ENCODE results near the gene MAP2K1. TPM values are rescaled to one million over a fixed set of nuclear protein-coding genes. Genes with fewer than 3 reads are reported as not detected.
A peak's percentile ranks its signal among the peaks of the same experiment; 100 is the strongest.
"Not testable (repeated sequence)": the region's sequence is repeated elsewhere in the genome, so short reads cannot be mapped to it uniquely, and the experiment has no call there.

The MAP2K1 gene
- total RNA-seq = 82.5 and 86.6 TPM in 2 replicates

- peak within 1 kb of the TSS; percentile 99 for H3K27ac Mint-ChIP-seq
- H3K9me3 Mint-ChIP-seq = no peaks in the 10 kb centered on the region
- peaks cover 14% of the 10 kb centered on the region for H3K36me3 Mint-ChIP-seq (ENCODE audit: low read depth)
- intact Hi-C loops (cut with micrococcal nuclease) = loop anchor here (1.0 to 5.0 kb wide), 9 partner anchors 16 to 1338 kb away; partner anchors contain the start of genes DENND4A, DIS3L, SNAPC5 and TIPIN
- peak within 1 kb of the TSS; percentile 99 for H3K4me3 Mint-ChIP-seq
- H3K4me1 Mint-ChIP-seq (ENCODE audit: low read depth) = peaks cover 52% of the 10 kb centered on the region
- DNase-seq (ENCODE audit: low spot score) = peak; percentile 98
- H3K27me3 Mint-ChIP-seq (ENCODE audit: insufficient read depth) = no peaks in the 10 kb centered on the region
Observed at GRCh38 chr15:66386204-66387123, at the start of gene MAP2K1. Gene MAP2K1 (plus strand): TSS chr15:66386912. CDS start chr15:66387348, 436 bp downstream.

GRCh38 chr15:66348530-66348929 lies 38.2 kb upstream of the MAP2K1 start:
- H3K4me3 Mint-ChIP-seq; H3K27ac Mint-ChIP-seq; DNase-seq (ENCODE audit: low spot score); intact Hi-C loops (cut with micrococcal nuclease); H3K4me1 Mint-ChIP-seq (ENCODE audit: low read depth); H3K27me3 Mint-ChIP-seq (ENCODE audit: insufficient read depth); H3K9me3 Mint-ChIP-seq: not testable (repeated sequence)
- H3K36me3 Mint-ChIP-seq (ENCODE audit: low read depth) = peaks cover 30% of the 10 kb centered on the region

DNA sequence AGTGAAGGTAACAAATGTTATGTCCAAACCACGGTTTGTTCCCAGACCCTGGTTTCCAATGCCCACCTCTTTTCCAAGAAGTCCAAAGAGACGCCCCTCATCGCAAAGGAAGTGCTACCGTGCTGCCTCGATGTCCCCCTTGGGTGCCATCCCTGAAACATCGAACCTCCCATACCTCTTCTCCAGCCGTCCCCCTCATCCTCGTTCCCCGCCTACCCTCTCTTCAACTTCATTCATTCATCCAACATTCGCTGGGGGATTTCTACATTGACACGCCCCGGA lies 30.7 kb upstream of the MAP2K1 start:
- Mint-ChIP-seq H3K4me3 (peak overlapping the region; percentile 96), H3K27ac (peak overlapping the region; percentile 97), H3K9me3 (no peaks in the 10 kb centered on the region), H3K27me3 (ENCODE audit: insufficient read depth) (no peaks in the 10 kb centered on the region), H3K36me3 (ENCODE audit: low read depth) (peaks cover 13% of the 10 kb centered on the region), H3K4me1 (ENCODE audit: low read depth) (peaks cover 35% of the 10 kb centered on the region)
- DNase-seq (ENCODE audit: low spot score) = no peak
- intact Hi-C loops (cut with micrococcal nuclease) = loop anchor here (1.0 to 2.0 kb wide), 9 partner anchors 14 to 1052 kb away; partner anchors contain the start of genes DENND4A, DIS3L, DPP8 and MAP2K1

- peaks cover 13% of the 10 kb centered on the region for H3K36me3 Mint-ChIP-seq (ENCODE audit: low read depth)
- H3K4me1 Mint-ChIP-seq (ENCODE audit: low read depth) = peaks cover 35% of the 10 kb centered on the region
- H3K27ac Mint-ChIP-seq = peak within 1 kb of the TSS; percentile 97
- intact Hi-C loops (cut with micrococcal nuclease) = loop anchor here (1.0 to 2.0 kb wide), 9 partner anchors 14 to 1052 kb away; partner anchors contain the start of genes DENND4A, DIS3L, DPP8 and MAP2K1
- H3K27me3 Mint-ChIP-seq (ENCODE audit: insufficient read depth) = no peaks in the 10 kb centered on the region
- DNase-seq (ENCODE audit: low spot score) = peak; percentile 96
- H3K9me3 Mint-ChIP-seq = no peaks in the 10 kb centered on the region
- H3K4me3 Mint-ChIP-seq = peak within 1 kb of the TSS; percentile 96
Observed at GRCh38 chr15:66356359-66357236, 30.1 kb upstream of the MAP2K1 start, which contains the start of gene TIPIN. Gene TIPIN (minus strand): TSS chr15:66356685. CDS start chr15:66352947, 3,738 bp downstream.

DNA sequence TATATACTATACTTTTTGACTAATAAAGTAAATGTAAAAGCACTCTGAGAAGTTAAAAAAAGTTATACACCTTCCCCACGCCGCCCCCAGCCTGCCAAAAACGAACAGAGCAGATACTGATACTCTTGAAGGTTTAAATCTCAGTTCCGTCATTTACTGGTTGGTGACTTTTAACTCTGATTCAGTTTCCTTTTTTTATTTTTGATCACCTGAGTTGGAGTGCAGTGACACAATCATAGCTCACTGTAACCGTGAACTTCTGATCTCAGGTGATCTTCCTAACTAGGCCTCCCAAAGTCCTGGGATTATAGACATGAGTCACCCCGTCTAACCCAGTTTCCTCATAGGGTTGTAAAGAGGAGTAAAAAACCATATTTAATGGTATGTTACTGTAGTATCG lies 27.0 kb upstream of the MAP2K1 start:
- H3K4me1 Mint-ChIP-seq (ENCODE audit: low read depth) = peaks cover 19% of the 10 kb centered on the region
- H3K27me3 Mint-ChIP-seq (ENCODE audit: insufficient read depth) = no peaks in the 10 kb centered on the region
- peaks cover 2% of the 10 kb centered on the region for H3K36me3 Mint-ChIP-seq (ENCODE audit: low read depth)
- H3K4me3 Mint-ChIP-seq = no peak overlapping the region
- no peaks in the 10 kb centered on the region for H3K9me3 Mint-ChIP-seq
- H3K27ac Mint-ChIP-seq = no peak overlapping the region
- intact Hi-C loops (cut with micrococcal nuclease) = no loop called here
- DNase-seq (ENCODE audit: low spot score) = no peak

- H3K27ac Mint-ChIP-seq; DNase-seq (ENCODE audit: low spot score); H3K4me1 Mint-ChIP-seq (ENCODE audit: low read depth); H3K9me3 Mint-ChIP-seq; H3K4me3 Mint-ChIP-seq; H3K27me3 Mint-ChIP-seq (ENCODE audit: insufficient read depth); intact Hi-C loops (cut with micrococcal nuclease); H3K36me3 Mint-ChIP-seq (ENCODE audit: low read depth): not testable (repeated sequence)
Observed at GRCh38 chr15:66361745-66362460, 24.8 kb upstream of the MAP2K1 start.

- no peaks in the 10 kb centered on the region for H3K9me3 Mint-ChIP-seq
- no peak for DNase-seq (ENCODE audit: low spot score)
Observed at GRCh38 chr15:66362776-66363175, 23.9 kb upstream of the MAP2K1 start.

DNA sequence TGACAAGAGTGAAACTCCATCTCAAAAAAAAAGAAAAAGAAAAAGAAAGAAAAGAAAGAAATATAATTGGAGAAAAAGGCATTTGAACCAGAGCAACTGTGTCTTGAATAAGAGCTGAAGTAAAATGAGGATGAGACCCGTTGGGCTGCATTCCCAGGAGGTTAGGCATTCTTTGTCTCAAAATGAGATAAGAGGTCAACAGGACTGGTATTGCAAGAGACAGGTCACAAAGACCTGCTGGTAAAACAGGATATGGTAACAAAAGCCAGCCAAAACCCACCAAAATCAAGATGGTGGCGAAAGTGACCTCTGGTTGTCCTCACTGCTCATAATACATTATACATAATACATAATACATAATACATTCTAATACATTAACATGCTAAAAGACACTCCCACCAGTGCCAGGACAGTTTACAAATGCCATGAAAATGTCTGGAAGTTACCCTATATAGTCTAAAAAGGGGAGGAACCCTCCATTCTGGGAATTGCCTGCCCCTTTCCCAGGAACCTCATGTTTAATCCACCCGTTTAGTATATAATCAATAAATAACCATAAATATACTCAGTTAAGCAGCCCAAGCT lies 21.7 kb upstream of the MAP2K1 start:
- no peak overlapping the region for H3K27ac Mint-ChIP-seq
- intact Hi-C loops (cut with micrococcal nuclease) = no loop called here
- no peak overlapping the region for H3K4me3 Mint-ChIP-seq
- DNase-seq (ENCODE audit: low spot score) = no peak
- H3K36me3 Mint-ChIP-seq (ENCODE audit: low read depth) = no peaks in the 10 kb centered on the region
- peaks cover 8% of the 10 kb centered on the region for H3K4me1 Mint-ChIP-seq (ENCODE audit: low read depth)
- H3K9me3 Mint-ChIP-seq = no peaks in the 10 kb centered on the region
- H3K27me3 Mint-ChIP-seq (ENCODE audit: insufficient read depth) = no peaks in the 10 kb centered on the region

More at GRCh38 chr15:66362776-66363175, 23.9 kb upstream of the MAP2K1 start:
- Mint-ChIP-seq H3K27ac (no peak overlapping the region), H3K27me3 (ENCODE audit: insufficient read depth) (no peaks in the 10 kb centered on the region), H3K4me3 (no peak overlapping the region), H3K36me3 (ENCODE audit: low read depth) (no peaks in the 10 kb centered on the region), H3K4me1 (ENCODE audit: low read depth) (no peaks in the 10 kb centered on the region)
- intact Hi-C loops (cut with micrococcal nuclease) = no loop called here

GRCh38 chr15:66369773-66370651 lies 16.7 kb upstream of the MAP2K1 start:
- H3K9me3 Mint-ChIP-seq = peaks cover 3% of the 10 kb centered on the region
- H3K27me3 Mint-ChIP-seq (ENCODE audit: insufficient read depth) = no peaks in the 10 kb centered on the region
- peak; percentile 34 for DNase-seq (ENCODE audit: low spot score)

DNA sequence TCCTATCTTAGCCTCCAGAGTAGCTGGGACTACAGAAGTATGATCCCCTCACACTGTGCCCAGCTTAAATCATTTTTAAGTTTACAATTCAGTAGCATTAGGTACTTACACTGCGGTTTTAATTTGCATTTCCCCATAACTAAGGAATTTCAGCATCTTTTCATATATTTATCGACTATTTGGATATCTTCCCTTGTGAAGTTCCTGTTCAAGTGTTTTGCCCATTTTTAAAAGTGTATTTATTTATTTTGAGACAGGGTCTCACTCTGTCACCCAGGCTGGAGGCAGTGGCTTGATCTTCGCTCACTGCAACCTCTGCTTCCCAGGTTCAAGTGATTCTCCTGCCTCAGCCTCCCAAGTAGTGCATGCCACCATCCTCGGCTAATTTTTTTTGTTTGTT lies 12.5 kb upstream of the MAP2K1 start:
- H3K27me3 Mint-ChIP-seq (ENCODE audit: insufficient read depth) = no peaks in the 10 kb centered on the region
- H3K4me1 Mint-ChIP-seq (ENCODE audit: low read depth) = peaks cover 24% of the 10 kb centered on the region
- intact Hi-C loops (cut with micrococcal nuclease) = no loop called here
- peaks cover 6% of the 10 kb centered on the region for H3K9me3 Mint-ChIP-seq
- no peak for DNase-seq (ENCODE audit: low spot score)
- H3K36me3 Mint-ChIP-seq (ENCODE audit: low read depth) = peaks cover 3% of the 10 kb centered on the region
- no peak overlapping the region for H3K4me3 Mint-ChIP-seq
- H3K27ac Mint-ChIP-seq = no peak overlapping the region

More at GRCh38 chr15:66369773-66370651, 16.7 kb upstream of the MAP2K1 start:
- H3K4me1 Mint-ChIP-seq (ENCODE audit: low read depth) = peaks cover 24% of the 10 kb centered on the region
- H3K36me3 Mint-ChIP-seq (ENCODE audit: low read depth) = peaks cover 3% of the 10 kb centered on the region
- H3K4me3 Mint-ChIP-seq = peak overlapping the region; percentile 78
- intact Hi-C loops (cut with micrococcal nuclease) = loop anchor here (1.0 kb wide), 2 partner anchors 14 to 16 kb away; partner anchors contain the start of genes MAP2K1 and TIPIN
- H3K27ac Mint-ChIP-seq = peak overlapping the region; percentile 97

- peaks cover 6% of the 10 kb centered on the region for H3K9me3 Mint-ChIP-seq
- intact Hi-C loops (cut with micrococcal nuclease) = no loop called here
- peaks cover 3% of the 10 kb centered on the region for H3K36me3 Mint-ChIP-seq (ENCODE audit: low read depth)
- no peak overlapping the region for H3K4me3 Mint-ChIP-seq
- no peaks in the 10 kb centered on the region for H3K27me3 Mint-ChIP-seq (ENCODE audit: insufficient read depth)
- no peaks in the 10 kb centered on the region for H3K4me1 Mint-ChIP-seq (ENCODE audit: low read depth)
- no peak for DNase-seq (ENCODE audit: low spot score)
- no peak overlapping the region for H3K27ac Mint-ChIP-seq
Observed at GRCh38 chr15:66378814-66379430, 7.8 kb upstream of the MAP2K1 start.
